ENCODE results near the gene PUDP.

The PUDP gene

GRCh38 chrX:7143941-7144525 lies 3.9 kb downstream of the PUDP start:
- H3K4me1 ChIP-seq: no peaks in the 10 kb centered on the region
- H3K9me3 ChIP-seq: no peaks in the 10 kb centered on the region
- no peaks in the 10 kb centered on the region for H3K27me3 ChIP-seq
- no peak for DNase-seq
- TF ChIP-seq CTCF (IDR thresholded peaks at IDR 0.05; ENCODE audit: low read depth, low read length): no peak
- H3K36me3 ChIP-seq: no peaks in the 10 kb centered on the region
- H3K4me3 ChIP-seq (ENCODE audit: low read depth, low read length): no peak overlapping the region

- H3K27me3 ChIP-seq: no peaks in the 10 kb centered on the region
- no peak overlapping the region for H3K4me3 ChIP-seq (ENCODE audit: low read depth, low read length)
- no peaks in the 10 kb centered on the region for H3K9me3 ChIP-seq
- no peak for TF ChIP-seq CTCF (IDR thresholded peaks at IDR 0.05; ENCODE audit: low read depth, low read length)
- no peak for DNase-seq
- H3K4me1 ChIP-seq: no peaks in the 10 kb centered on the region
- no peaks in the 10 kb centered on the region for H3K36me3 ChIP-seq
Measured at GRCh38 chrX:7143076-7143475, 4.9 kb downstream of the PUDP start.

GRCh38 chrX:7139202-7140081 lies 8.5 kb downstream of the PUDP start:
- Histone ChIP-seq H3K36me3 (no peaks in the 10 kb centered on the region), H3K4me3 (ENCODE audit: low read depth, low read length) (no peak overlapping the region), H3K27me3 (no peaks in the 10 kb centered on the region), H3K4me1 (no peaks in the 10 kb centered on the region), H3K9me3 (no peaks in the 10 kb centered on the region)
- no peak for DNase-seq
- TF ChIP-seq CTCF (IDR thresholded peaks at IDR 0.05; ENCODE audit: low read depth, low read length): no peak

GRCh38 chrX:7134981-7135380 lies 13.0 kb downstream of the PUDP start:
- no peak for TF ChIP-seq CTCF (IDR thresholded peaks at IDR 0.05; ENCODE audit: low read depth, low read length)
- no peaks in the 10 kb centered on the region for H3K27me3 ChIP-seq
- no peak overlapping the region for H3K4me3 ChIP-seq (ENCODE audit: low read depth, low read length)

GRCh38 chrX:7133050-7133440 lies 14.9 kb downstream of the PUDP start:
- DNase-seq: no peak
- H3K36me3 ChIP-seq: no peaks in the 10 kb centered on the region
- no peak overlapping the region for H3K4me3 ChIP-seq (ENCODE audit: low read depth, low read length)
- no peaks in the 10 kb centered on the region for H3K4me1 ChIP-seq
- no peaks in the 10 kb centered on the region for H3K27me3 ChIP-seq
- no peak for TF ChIP-seq CTCF (IDR thresholded peaks at IDR 0.05; ENCODE audit: low read depth, low read length)
- H3K9me3 ChIP-seq: no peaks in the 10 kb centered on the region

More at GRCh38 chrX:7134981-7135380, 13.0 kb downstream of the PUDP start:
- Histone ChIP-seq H3K36me3 (no peaks in the 10 kb centered on the region), H3K9me3 (no peaks in the 10 kb centered on the region), H3K4me1 (no peaks in the 10 kb centered on the region)
- DNase-seq: no peak
